NCI-H524 (cell line): ENCODE measurements around the gene CDH23.

Experiments used
- DNase-seq, 2 experiments: peaks; one replicate each; lab custom pipeline; 2025; lab: John Stamatoyannopoulos, UW

CDH23 gene

GRCh38 chr10:71622154-71622526, 225.4 kb downstream of the CDH23 start:
- DNase-seq: no peak

GRCh38 chr10:71622616-71623015, 225.9 kb downstream of the CDH23 start:
- no peak for DNase-seq

DNA sequence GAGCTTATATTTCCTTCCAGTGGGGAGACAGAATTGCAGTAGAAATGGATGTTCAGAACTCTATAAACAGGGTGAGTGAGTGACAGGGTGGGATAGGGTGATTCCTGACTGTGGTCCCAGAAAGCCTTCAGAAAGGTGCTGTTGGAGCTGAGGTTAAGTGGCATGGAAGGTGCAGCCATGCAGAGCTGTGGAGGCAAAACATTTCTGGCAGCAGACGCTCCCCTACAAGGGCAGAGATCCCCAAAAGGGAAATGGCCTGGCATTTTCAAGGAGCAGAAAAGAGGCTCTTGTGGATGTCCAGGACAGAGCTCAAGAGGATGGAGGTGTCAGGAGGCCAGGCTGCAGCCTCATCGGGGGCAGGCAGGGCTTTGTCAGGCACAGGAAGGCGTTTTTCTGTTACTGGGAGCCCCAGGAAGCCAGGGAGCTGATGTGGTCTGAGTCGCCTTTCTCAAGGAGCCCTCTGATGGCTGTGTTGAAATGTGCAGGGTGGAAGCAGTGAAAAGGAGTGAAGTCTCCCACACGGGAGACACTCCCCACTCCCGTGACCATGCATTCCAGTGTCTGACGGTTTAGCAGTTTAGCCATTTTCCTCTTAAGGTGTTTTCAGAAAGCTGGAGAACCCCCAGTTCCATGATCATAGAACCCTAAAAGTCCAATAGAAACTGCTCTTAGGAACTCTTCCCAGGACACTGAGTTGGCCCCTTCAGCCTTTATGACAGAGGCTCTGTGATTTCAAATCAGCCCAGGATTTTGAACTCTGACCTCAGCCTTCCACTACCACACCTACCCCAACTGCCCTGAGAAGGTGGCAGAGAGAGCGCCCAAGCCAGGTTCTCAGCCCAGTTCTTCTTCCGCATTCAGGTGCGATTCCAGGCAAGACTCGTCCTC, 226.6 kb downstream of the CDH23 start:
- DNase-seq: no peak

DNA sequence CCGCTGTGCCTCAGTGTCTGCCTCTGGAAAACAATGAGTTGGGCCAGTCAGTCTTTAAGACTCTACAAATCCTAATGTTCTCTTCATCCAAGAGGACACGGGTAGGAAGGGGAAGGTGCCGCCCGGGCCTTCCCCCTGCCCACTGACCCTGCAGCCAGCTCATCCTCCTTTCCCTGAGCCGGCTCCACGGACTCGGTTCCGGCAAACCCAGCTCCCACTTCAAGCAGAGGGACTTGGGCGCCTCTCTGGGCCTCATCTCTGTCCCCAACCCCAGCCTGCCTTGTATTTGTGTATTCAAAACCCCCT, 227.2 kb downstream of the CDH23 start:
- no peak for DNase-seq

DNA sequence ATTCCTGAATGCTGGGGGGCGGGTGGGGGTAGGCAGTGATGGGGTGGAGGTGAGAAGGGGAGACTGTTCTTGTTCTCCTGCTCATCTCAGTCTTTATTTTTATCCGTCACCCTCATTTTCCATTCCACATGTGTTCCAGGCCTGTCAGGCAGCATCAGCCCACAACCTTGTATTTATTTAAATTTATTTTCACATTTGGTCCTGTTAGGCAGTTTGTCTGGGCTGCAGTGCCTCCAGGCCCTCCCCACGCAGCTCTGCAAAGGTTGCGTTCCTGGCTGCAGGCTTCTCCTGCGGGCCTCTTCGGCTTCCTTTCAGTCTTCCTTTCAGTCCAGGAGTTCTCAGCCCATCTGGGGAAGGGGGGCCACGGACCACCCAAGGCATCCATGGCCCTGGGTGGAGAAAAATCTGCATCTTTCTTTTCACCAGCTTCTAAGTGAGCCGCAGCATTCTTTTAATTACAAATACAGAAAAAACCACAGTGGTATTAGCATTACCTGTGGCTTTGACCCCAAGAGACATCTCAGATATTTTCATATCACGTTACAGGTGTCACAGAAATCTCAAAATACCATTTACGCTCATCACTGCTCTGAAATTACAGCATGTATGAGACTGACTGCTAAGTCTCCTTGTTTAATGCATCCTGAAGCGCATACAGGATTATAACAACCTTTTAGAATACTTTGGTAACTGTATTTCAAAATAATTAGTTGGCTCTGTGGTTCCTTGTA, 228.9 kb downstream of the CDH23 start:
- no peak for DNase-seq

DNA sequence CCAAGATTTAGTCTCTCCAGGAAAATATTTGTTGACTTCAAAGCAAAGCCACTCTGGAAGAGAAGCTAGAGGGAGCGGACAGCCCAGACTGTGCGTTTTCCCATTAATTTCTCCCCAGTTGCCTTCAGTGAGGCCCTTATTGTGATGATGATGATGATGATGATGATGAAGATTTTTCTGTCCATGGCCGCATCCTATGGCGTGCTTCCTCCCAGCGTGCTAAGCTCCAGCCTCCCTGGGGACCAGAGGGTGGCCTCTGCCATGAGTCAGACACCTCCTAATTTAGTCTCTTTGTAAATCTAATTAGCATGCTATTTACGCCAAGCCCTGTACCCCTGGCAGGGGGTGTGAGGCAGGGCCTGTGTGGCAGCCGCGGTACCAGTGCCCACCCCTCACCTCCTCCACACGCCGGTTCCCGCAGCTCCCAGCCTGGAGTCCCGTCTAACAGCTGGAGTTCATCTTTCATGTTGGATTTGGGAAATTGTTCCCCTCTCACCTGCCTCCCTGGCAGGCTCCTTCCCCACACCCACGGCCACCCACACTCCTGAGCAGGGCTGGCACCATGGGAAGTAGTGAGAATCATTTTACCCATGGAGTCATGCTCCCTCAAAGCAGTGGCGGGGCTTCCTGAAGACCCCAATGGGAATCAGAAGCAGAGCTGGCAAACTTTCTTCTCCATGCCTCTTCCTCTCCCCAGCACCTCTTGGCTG, 230.7 kb downstream of the CDH23 start:
- DNase-seq: no peak

- DNase-seq: no peak
Observed at GRCh38 chr10:71627956-71628355, 231.2 kb downstream of the CDH23 start.

- DNase-seq: no peak
Observed at GRCh38 chr10:71629131-71629530, 232.4 kb downstream of the CDH23 start.

GRCh38 chr10:71630168-71630567, 233.4 kb downstream of the CDH23 start:
- no peak for DNase-seq

DNA sequence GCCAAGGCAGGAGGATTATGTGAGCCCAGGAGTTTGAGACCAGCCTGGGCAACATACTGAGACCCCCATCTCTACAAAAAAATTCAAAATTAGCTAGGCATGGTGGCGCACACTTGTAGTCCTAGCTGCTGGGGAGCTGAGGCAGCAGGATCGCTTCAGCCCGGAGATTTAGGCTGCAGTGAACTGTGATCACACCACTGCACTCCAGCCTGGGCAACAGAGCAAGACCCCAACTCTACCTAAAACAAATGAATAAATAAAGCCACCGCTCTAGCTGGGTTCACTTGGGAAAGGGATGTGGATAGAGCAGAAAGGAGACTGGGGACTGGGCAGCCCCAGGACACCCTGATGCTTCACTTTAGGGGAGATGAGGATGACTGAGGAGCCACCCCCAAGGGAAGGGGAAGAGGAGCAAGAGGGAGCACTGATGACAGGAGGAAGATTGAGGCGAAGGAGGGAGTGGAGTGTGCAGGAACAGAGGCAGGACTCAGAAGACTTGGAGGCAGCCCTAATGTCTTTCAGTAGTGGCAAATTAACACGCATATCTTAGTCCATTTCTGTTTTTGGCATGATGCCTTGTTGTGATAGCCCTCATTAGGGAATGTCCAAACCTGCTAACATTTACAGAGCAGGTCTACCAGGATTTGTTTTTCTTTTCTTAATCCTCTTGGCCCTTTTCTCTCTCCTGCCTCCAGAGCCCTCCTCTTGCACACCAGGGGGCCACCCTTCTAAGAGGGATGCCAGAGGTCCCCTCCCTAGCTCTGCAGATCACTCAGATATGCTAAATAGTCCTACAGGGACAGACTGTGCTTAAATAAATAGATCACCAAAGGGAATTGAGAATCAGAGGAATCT, 234.5 kb downstream of the CDH23 start:
- peak; percentile 31 to 67 for DNase-seq

DNA sequence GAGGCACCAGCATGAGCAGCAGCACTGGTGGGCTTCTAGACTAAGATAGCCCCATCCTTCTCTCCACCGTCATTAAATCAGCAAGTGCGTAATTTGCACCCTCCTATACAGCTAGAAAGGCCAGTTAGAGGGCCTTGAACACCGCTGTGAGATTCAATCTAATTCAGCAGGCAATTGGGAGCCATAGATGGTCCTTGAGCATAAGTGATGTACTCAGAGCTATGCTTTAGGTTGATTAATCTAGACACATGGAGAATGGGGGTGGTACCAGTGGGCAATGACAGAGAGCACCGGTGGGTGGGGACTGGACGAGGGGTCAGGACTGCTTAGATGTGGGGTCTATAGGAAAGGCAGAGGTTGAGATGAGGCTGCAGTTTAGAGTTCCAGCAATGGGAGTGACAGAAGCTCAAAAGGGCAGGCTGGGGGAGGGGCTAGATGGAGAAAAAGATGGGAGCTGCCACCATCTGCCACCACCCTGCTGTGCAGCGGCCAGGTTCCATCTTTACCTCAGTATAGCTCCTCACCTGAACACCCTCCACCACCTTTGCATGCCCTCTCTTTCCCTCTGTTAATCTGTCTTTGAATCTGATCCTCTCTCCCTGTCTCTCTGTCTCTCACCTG, 235.6 kb downstream of the CDH23 start:
- peak in 1 of 2 experiments; percentile 64 for DNase-seq

- peak; percentile 11 to 75 for DNase-seq
Observed at GRCh38 chr10:71632896-71633600, 236.3 kb downstream of the CDH23 start.

DNA sequence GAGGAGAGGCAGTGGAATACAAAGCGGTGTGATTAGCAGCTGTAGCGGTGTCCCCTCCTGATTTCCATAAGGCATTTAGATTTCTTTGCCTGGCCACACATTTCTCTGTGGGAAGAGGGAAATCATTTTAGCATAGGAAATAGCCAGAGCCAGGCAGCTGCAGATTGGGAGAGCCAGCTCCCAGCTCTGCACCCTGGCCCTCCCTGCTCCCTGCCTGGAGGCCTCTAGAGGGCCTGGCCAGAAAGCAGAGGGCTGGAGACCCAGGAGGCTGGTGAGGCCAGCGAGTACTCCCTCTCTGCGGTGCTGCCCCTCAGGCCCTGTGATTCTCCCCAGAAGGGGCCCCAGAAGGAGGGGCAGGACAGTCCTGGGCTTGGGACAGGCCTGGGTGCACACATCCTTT, 237.2 kb downstream of the CDH23 start:
- DNase-seq: no peak

DNA sequence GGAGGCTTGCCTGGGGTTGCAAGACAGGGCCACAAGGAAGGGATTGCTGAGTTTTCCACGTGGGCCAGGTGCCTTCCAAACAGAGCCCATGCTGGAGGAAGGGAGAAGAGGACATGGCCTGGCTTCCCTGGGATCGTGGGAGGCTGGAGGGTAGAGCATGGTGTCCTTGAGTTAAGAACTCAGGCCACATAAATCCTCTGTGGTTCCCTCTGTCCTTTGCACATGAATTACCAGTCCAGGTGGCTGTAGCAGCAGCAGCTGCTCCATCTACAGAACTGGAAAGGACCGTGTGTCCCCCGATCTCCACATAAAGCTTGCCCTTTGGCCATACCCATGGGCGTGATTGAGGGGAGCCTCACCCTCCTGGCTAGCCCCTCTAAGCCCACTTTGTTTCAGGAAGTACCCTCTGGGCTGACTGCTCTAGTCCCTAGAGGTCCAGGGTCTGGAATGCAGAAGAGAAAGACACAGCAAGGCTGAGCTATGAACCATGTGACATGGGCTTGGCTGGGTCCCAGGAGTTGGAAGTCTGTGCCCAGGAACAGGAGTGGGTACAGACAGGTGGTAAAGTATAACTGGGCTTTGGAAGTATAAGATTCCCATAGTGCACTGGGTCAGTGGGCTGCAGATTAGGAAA, 237.9 kb downstream of the CDH23 start:
- peak in 1 of 2 experiments; percentile 58 for DNase-seq

DNA sequence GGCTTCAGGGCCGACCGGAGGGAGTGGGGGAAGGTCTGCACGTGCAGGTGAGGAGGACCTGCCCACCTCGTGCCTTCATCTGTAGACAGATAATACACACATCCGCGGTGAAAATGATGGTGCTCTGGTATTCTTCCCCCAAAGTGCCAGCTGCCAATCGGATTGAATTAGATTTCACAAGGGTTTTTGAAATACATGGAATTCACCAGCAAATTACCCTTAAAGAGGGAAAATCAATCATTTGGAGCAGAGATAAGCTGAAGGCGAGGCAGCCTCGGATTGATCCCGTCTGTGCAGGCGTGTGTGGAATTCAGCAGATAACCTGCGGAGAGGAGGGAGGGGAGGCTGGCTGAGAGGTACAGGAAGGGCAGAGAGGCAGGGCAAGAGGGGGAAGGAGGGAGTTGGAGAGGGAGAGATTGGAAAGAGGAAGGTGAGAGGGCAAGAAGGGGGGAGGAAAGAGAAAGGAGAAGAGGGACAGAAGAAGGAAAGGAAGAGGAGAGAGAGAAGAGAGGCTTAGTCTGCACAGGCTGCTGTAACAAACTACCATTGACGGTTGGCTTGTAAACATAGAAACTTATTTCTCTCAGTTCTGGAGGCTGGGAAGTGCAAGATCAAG, 238.6 kb downstream of the CDH23 start:
- DNase-seq: no peak

DNA sequence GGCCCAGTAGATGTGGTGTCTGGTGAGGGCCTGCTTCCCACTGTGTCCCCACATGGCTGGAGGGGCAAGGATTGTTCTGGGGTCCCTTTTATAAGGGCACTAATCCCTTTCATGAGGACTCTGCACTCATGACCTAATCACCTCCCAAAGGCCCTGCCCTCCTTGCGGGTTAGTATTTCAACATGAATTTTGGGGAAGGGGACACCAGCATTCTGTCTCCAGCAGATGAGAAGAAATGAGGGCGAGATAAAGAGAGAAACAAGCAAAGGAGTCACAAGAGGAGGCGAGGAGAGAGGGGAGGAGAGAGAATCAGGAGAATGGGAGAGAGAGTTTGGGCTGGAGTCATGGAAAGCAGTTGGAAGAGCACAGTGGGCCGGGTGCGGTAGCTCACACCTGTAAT, 239.1 kb downstream of the CDH23 start:
- DNase-seq: no peak

- DNase-seq: no peak
Observed at GRCh38 chr10:71636588-71636987, 239.9 kb downstream of the CDH23 start.

DNA sequence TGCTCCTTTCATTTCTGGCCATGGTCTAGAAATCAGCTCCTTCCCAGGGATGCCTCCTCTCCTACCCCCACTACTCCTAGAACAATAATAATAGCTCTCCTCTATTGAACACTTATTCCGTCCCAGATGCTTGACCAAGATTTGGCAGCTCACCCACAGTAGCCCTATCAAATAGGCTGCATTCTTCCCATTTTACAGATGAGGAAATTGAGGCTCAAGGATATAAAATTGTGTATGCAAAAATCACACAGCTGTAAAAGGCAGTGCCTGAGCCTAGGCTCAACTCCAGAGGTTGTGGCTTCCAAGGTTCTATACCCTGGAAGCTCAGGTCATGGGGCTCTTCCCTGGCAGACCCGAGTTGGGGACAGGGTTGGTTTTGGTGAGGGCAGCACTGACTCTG, 240.6 kb downstream of the CDH23 start:
- DNase-seq: no peak

DNA sequence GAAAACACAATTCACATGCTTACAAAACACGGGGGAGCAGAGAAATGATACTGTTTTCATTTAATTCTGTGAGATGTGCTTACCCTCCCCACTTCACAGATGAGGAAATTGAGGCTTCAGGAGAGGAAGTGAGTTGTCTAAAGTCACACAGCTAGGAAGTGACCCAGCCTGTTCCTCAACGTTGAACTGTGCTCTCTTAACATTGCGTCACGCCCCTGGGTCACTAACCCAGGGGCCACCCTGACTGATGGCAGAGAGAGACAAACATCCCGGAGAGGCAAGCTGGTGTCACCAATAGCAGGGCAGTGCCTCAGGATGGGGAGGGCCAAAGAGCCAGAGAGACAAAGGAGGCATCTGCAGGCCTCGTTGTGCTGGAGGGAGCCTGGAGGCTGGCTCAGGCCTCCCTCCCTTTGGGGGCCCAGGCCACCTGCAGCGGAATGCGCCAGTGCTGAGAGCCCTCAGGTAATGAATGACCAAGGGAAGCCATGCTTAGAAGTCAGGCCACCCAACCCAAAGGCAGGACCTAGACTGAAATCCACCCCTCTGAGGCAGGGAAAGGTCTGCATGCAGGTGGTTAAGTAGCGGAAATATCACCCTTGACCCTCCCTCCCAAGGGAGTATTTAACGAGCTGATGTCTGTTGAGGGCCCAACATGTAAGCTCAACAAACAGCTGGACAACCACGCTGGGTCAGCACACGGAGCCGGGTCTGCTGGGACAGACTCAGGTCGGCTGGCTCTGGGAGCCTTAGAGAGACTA, 241.5 kb downstream of the CDH23 start:
- DNase-seq: peak in 1 of 2 experiments; percentile 18
